ENCODE measurements around the gene NPAS2.

NPAS2 gene

DNA sequence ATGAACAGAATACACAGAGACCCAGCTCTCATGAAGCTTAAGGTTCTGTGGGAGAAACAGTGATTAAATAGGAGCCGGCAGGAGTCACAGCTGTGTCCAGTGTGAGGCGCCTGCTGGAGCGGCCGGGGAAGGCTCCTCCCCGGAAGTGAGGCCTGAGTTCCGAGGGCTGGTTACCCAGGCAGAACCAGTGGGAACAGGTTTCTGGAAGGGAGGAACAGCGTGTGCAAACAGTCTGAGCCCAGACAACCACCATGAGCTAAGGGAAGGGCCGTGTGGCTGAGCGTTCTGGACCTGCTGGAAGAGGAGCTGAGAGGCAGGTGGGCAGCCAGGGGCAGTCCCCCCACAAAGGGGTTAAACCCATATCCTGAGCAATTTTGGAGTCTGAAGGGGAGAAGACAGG, 26.0 kb upstream of the NPAS2 start:
- no peak for DNase-seq

DNA sequence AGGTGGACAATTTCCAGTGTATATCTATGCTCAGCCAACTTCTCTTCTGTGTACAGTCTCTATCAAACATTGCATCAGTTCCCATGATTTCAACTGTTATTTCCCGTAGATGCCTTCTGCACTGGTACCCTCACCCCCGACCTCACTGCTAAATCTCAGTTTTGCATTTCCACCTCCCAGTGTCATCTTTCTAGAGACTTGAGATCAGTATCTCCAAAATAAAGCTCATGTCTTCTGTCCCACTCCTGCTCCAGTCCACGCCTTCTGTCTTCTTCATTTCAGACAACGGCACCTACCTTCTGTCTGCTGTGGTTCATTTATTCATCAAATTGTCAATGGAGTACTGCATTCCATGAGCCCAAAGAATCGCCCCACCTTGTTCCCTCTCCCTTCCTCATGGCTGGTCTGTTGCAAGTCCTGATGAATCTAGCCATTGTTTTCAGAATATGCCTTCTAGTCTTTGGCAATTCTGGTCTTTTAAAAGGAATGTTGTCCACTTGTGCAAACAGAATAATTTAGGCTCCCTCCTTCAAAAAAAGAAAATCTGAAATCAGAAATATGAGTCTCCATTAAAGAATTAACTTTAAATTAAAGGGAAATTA, 23.3 kb upstream of the NPAS2 start:
- no peak for DNase-seq

- no peak for DNase-seq
Measured at GRCh38 chr2:100799686-100800085, 20.3 kb upstream of the NPAS2 start.

DNA sequence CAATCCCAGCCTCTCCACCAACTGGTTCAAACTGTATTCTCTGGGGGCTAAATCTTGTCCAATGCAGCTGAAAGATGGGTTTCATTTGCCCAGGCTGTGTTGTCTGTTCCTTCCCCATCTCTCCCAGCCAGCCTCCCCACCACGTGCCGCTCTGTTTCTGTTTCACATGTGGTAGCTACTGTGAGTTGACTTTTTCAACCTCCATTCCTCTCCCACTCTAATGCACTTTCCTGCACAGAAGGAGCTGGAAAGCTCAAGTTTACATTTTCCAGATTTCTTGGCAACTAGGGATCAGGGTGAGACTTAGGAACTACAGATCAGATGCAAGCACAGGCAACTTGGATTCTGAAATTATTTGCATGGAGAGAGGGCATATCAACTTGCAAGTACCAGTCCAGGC, 19.0 kb upstream of the NPAS2 start:
- DNase-seq: no peak

DNA sequence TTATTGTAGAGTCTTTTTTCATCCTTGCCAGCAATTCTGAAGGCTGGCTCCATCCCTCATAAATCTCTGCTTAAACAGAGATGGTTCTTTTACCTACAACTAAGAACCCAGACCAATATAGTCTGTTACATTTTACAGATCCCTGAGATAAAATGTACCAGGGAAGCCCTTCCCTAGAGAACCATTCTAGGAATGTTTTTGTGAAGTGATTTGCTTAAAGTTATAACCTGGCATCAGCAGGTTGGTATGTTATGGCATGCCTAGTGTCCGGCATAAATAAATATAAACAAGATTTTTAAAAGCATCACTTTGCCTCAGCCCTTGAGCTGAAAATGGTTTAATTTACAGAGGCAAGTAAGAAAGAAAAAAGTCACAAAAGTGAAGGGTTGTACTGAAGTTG, 18.5 kb upstream of the NPAS2 start:
- DNase-seq: no peak

GRCh38 chr2:100802066-100802465, 17.9 kb upstream of the NPAS2 start:
- DNase-seq: peak in 2 of 14 donors; percentile 10 to 53

DNA sequence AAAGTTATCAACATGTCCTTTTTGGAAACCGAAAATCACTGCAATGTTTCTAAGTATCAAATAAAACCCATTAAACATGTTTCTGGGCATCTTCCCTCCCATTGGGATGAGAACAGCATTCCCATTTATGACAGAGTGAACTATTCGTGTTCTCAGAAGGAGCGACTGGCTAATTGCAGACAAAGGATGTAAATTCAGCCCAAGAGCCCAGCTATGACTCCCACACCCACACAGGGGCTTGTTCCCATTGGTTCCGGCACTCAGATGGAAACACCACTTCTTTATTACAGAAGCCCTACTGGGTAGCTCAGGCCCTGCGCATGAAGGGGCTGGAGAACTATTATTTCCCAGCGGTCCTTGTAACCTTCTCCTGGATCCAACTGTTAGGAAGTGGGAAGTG, 16.6 kb upstream of the NPAS2 start:
- DNase-seq: no peak

DNA sequence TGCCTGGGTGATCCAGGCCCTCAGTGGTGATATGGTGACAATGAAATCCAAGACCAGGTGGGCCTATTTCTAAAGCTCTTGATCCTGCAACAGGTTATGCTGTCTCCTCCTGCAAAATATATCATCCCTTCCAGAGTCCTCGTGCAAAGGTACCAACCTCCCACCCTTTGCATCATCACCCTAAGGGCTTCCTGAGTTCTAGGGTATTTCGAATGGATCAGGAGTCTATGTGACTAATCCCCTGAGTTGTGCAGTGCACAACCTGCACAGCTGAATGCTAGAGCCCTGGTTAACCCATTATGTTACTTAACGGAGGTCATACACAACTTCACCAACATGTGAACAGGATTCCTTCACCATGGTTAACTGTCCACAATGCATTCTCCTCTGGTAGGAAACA, 13.4 kb upstream of the NPAS2 start:
- DNase-seq: no peak

GRCh38 chr2:100807707-100808106, 12.2 kb upstream of the NPAS2 start:
- DNase-seq: no peak

GRCh38 chr2:100808582-100808981, 11.4 kb upstream of the NPAS2 start:
- DNase-seq: no peak

- no peak for DNase-seq
Measured at GRCh38 chr2:100809506-100809905, 10.4 kb upstream of the NPAS2 start.

- DNase-seq: no peak
Measured at GRCh38 chr2:100810603-100811145, 9.3 kb upstream of the NPAS2 start.

DNA sequence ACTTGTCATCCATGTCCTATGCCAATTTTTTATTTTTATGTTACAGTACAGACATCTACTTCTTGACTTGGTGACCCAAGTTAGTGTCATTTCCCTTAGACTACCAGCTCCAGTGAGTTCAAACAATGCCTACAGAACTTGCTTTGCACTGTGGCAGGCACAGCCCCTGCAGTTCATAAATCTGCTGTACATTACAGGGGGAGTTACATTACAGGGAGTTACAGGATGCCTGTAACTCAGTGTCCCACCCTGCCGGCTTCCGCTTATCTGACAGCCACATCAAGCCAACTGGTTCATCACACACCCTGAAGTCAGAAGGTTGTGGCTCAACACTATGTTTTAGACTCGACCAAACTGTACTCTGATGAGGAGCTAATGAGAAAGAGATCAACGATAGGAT, 7.8 kb upstream of the NPAS2 start:
- no peak for DNase-seq

- DNase-seq: no peak
Measured at GRCh38 chr2:100812573-100812972, 7.4 kb upstream of the NPAS2 start.

DNA sequence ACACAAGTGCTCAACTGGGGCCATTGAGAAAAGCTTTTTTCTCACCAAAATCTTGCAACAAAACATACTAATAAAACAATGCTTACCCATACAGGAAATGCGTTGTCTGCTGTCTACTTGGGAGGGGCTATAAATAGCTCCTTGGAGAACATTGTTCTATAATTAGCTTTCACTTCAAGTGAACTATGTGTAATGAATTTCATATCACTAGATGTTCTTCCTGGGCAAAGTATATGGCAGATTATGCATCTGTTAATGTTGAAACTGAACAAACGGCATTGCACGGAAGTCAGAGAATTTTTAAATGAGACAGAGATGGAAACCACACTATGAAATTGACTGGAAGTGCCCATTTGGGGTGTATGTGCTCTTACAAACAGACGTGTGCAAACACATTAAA, 6.4 kb upstream of the NPAS2 start:
- no peak for DNase-seq

DNA sequence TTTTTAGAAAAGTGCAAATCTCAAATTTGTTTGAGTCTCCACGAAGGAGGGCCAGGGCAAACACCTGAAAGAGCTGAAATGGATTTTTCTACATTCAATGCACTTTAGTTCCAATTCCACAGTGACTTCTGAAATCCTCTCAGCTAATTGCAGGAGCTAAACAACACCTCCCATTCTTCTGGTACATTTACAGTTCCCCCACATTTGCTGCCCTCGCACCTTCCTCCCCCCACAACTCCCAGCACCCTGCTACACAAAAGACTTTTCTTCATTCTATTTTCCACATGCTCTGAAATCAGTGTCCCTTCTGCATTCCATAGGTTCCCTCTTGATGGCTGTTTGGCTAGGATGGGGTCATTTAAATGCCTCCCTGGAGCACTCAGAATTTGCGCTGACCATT, 5.9 kb upstream of the NPAS2 start:
- DNase-seq: no peak

- no peak for DNase-seq
Measured at GRCh38 chr2:100814453-100814852, 5.5 kb upstream of the NPAS2 start.

GRCh38 chr2:100817388-100817985, 2.5 kb upstream of the NPAS2 start:
- no peak for DNase-seq

GRCh38 chr2:100818003-100818605, 1.8 kb upstream of the NPAS2 start:
- DNase-seq: no peak

DNA sequence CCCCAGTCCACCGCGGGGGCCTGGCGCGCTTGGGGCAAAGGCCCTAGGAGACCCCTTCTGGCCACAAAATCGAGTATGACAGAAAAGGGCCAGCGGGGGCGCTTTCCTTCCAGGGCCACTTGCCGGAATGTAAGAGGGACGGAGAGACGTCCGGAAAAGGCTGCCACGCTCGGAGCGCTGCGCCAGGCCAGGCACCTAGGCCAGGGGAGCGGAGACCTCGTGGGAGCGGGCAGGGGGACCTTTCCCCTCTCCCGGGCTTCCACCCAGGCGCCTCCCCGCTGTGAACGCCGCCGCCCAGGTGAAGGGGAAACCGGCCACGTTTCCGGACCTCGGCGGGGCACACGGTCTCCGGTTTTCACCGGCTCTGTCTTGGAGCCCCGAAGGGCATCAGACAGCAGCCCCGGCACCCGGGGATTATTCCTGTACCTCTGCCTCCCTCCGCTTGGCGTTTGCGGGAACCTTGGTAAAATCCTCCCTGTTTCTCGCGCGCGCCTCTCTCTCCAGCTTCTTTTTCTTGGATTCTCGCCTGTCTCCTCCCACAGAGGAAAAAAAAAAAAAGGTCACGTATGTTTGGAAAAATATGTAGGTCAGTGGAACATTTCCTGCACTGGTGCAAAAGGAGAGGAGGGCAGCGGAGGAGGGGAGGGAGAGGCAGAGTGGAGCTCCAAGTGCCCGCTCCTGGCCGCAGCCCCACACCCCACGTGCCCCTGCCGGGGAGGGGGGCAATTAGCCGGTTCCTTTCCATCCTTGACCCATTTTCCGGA, 1.2 kb upstream of the NPAS2 start:
- peak in 8 of 14 donors; percentile 20 to 69 (median 50) for DNase-seq

- no peak for DNase-seq
Measured at GRCh38 chr2:100820273-100820522, 259 bp downstream of the NPAS2 start.

- DNase-seq: peak in 2 of 14 donors; percentile 30 to 32
Measured at GRCh38 chr2:100820523-100821254, 750 bp downstream of the NPAS2 start.
